GM12878 (cell line): ENCODE measurements around the gene LEFTY1. TPM values are rescaled to one million over a fixed set of nuclear protein-coding genes. Genes with fewer than 3 reads are reported as not detected.
"Not testable (repeated sequence)": the region's sequence is repeated elsewhere in the genome, so short reads cannot be mapped to it uniquely, and the experiment has no call there.

Experiments
- ATAC-seq: fragments of 200-7000 bp; cut with Tn5 transposase; 3 replicates; pipeline ENCODE4 v1.9.1; 2020; ENCODE audit warnings: mild to moderate bottlenecking, moderate library complexity
- BruUV-seq: library from RNA; stranded (reverse); fragments of 400-500 nt; replicated peaks from 2 replicates; lab custom pipeline; 2021; lab: Mats Ljungman, UMichigan
- CTCF ChIA-PET: fragments of 300-600 bp; sonication (Branson Sonifier 250); formaldehyde crosslinking; extraction: SDS; loops from one replicate; lab custom pipeline; 2021; ENCODE audit warnings: inconsistent platforms; lab: Yijun Ruan, JAX
- POLR2A ChIA-PET: fragments of 350-600 bp; formaldehyde crosslinking; extraction: SDS; loops from one replicate; lab custom pipeline; 2021; ENCODE audit warnings: inconsistent platforms; lab: Charles Lee
- RAD21 ChIA-PET: fragments of 300-600 bp; sonication (Branson Sonifier 250); formaldehyde crosslinking; loops from one replicate; lab custom pipeline; 2023; ENCODE audit warnings: antibody characterized with exemption; ENCODE audit not compliant: unreplicated experiment; lab: Charles Lee
- SMC1A ChIA-PET: fragments of 300-600 bp; sonication (Branson Sonifier 250); formaldehyde crosslinking; loops from one replicate; lab custom pipeline; 2023; ENCODE audit not compliant: unreplicated experiment, uncharacterized antibody; lab: Charles Lee
- DNase-seq: peaks from one replicate; pipeline ENCODE4 v3.0.0-alpha.2; 2011; ENCODE audit warnings: low read depth, low spot score
- FAIRE-seq: peaks from 3 replicates; lab custom pipeline; 2011; peaks lifted over from hg19 to GRCh38; lab: Jason Lieb, UNC
- H2AFZ ChIP-seq: 2 replicates; pipeline ENCODE4 v1.6.0; 2011; ENCODE audit warnings: low read depth, low read length, control low read depth; ENCODE audit not compliant: control insufficient read depth
- H3K27ac ChIP-seq: 2 replicates; pipeline ENCODE4 v1.5.1; 2011; ENCODE audit warnings: control low read depth; ENCODE audit not compliant: control insufficient read depth, insufficient read depth
- H3K27me3 ChIP-seq, 2 experiments: replicated peaks in 1 of 2; 2 replicates each; pipeline versions ENCODE4 v1.6.0 to v1.6.1; 2011; ENCODE audit warnings: low read length in 1 of 2; ENCODE audit not compliant: control insufficient read depth in 2 of 2, insufficient read depth in 2 of 2
- H3K36me3 ChIP-seq, 2 experiments: 2 replicates each; pipeline ENCODE4 v1.5.1; 2011; ENCODE audit warnings: low read length in 1 of 2; ENCODE audit not compliant: control insufficient read depth in 2 of 2, insufficient read depth in 2 of 2
- H3K4me1 ChIP-seq: 2 replicates; pipeline ENCODE4 v1.6.1; 2011; ENCODE audit warnings: mild to moderate bottlenecking, low read length, moderate library complexity, mixed read lengths; ENCODE audit not compliant: control insufficient read depth, insufficient read depth
- H3K4me2 ChIP-seq: 2 replicates; pipeline ENCODE4 v1.6.0; 2011; ENCODE audit warnings: control low read depth; ENCODE audit not compliant: control insufficient read depth, insufficient read depth
- H3K4me3 ChIP-seq: fragments of 200-600 bp; sonication (generic); 2 replicates; pipeline ENCODE4 v1.5.1; 2016
- H3K79me2 ChIP-seq: 2 replicates; pipeline ENCODE4 v1.6.0; 2011; ENCODE audit warnings: low read length; ENCODE audit not compliant: control insufficient read depth, insufficient read depth
- H3K9ac ChIP-seq: 2 replicates; pipeline ENCODE4 v1.8.0; 2011; ENCODE audit warnings: low read length, control low read depth, mixed read lengths; ENCODE audit not compliant: control insufficient read depth, insufficient read depth
- H3K9me3 ChIP-seq: replicated peaks from 3 replicates; pipeline ENCODE4 v1.5.1; 2011; ENCODE audit warnings: mild to moderate bottlenecking, low read length; ENCODE audit not compliant: control insufficient read depth, insufficient read depth
- H4K20me1 ChIP-seq: 2 replicates; pipeline ENCODE4 v1.6.0; 2011; ENCODE audit not compliant: control insufficient read depth, insufficient read depth
- BCL11A ChIP-seq: IDR thresholded peaks from 2 replicates; pipeline ENCODE4 v1.6.1; 2011; ENCODE audit warnings: low read depth, low read length
- HDAC2 ChIP-seq: fragments of 200-600 bp; sonication (generic); IDR thresholded peaks from 2 replicates; pipeline ENCODE4 v1.6.1; 2017
- ZNF592 ChIP-seq: fragments of 450-650 bp; IDR thresholded peaks from 2 replicates; pipeline ENCODE4 v1.6.1; 2017; ENCODE audit warnings: mild to moderate bottlenecking, moderate library complexity
- WGBS: methylation state at CpG from one replicate; pipeline ENCODE4 v1.1.6; 2016; ENCODE audit warnings: low lambda C conversion rate; ENCODE audit not compliant: insufficient replicate concordance, insufficient coverage; ENCODE audit errors: missing lambda C conversion rate; 5-methylcytosine and 5-hydroxymethylcytosine counted together
- in situ Hi-C: fragments of 300-500 bp; cut with MboI; formaldehyde crosslinking; loops from 9 replicates; pipeline ENCODE4 v1.14.3; 2018; ENCODE audit warnings: mixed read lengths
- intact Hi-C: fragments of 100-400 bp; cut with micrococcal nuclease; formaldehyde crosslinking; loops from one replicate; pipeline ENCODE4 v1.14.2; 2022; ENCODE audit not compliant: unreplicated experiment
- polyA plus RNA-seq, 11 experiments: library from polyadenylated mRNA; depleted of rRNA in 4 of 11; unstranded in 6 of 11; stranded (reverse) in 5 of 11; fragments of >200 nt; fragmentation: Nextera tagmentation in 4 of 11; fragmentation: Illumina TruSeq in 1 of 11; extraction: Ambion mirVana in 4 of 11; extraction: Trizol in 1 of 11; gene quantifications; 1 replicate in 1 of 11; 2 replicates in 10 of 11; pipeline versions ENCODE4 v1.2.1 to v1.2.3, GENCODE V29; 2011 to 2016; ENCODE audit warnings: inconsistent platforms in 2 of 11, missing spikeins in 2 of 11, low read depth in 1 of 11
- total RNA-seq, 4 experiments: library from RNA; depleted of rRNA in 3 of 4; stranded (reverse); fragments of >200 nt in 3 of 4; fragmentation: Illumina TruSeq in 1 of 4; extraction: Trizol in 1 of 4; gene quantifications; 2 replicates each; pipeline versions ENCODE4 v1.2.1 to v1.2.3, GENCODE V29; 2013 to 2021

Gene LEFTY1
- total and polyA plus RNA-seq, 10 of the 15 experiments (the other 5 are each of a cell fraction or from before 2014, with no cell fraction given): 0.06 TPM; not detected in 8

- TF ChIP-seq ZNF592: no peak
- no peak for TF ChIP-seq HDAC2
- TF ChIP-seq BCL11A: no peak
Observed at GRCh38 chr1:225888289-225888897, 553 bp downstream of the LEFTY1 start (continued).

GRCh38 chr1:225887554-225888288 is 1.2 kb downstream of the LEFTY1 start:
- H2AFZ ChIP-seq, H3K27me3 ChIP-seq, POLR2A ChIA-PET, H3K4me3 ChIP-seq, H3K9ac ChIP-seq, H3K36me3 ChIP-seq, in situ Hi-C loops, ATAC-seq, CTCF ChIA-PET, RAD21 ChIA-PET, intact Hi-C loops, H3K79me2 ChIP-seq, H3K9me3 ChIP-seq, H3K4me1 ChIP-seq, H3K4me2 ChIP-seq, SMC1A ChIA-PET, FAIRE-seq, DNase-seq, H4K20me1 ChIP-seq, BruUV-seq, H3K27ac ChIP-seq: not testable (repeated sequence)
- 48% methylated on average over 5 of the region's 56 CpGs for WGBS
